HepG2 (cell line): ENCODE results near the gene SRRT. TPM values are rescaled to one million over a fixed set of nuclear protein-coding genes. Genes with fewer than 3 reads are reported as not detected.

ENCODE experiments used
- ATAC-seq: fragments of 200-7000 bp; cut with Tn5 transposase; 3 replicates; pipeline ENCODE4 v1.9.1; 2020; ENCODE audit warnings: mild to moderate bottlenecking, moderate library complexity
- BruUV-seq: library from RNA; stranded (reverse); fragments of 400-500 nt; replicated peaks from 2 replicates; lab custom pipeline; 2021; lab: Mats Ljungman, UMichigan
- CTCF ChIA-PET: fragments of 300-600 bp; formaldehyde crosslinking; extraction: SDS; loops from one replicate; lab custom pipeline; 2021; ENCODE audit warnings: low total read pairs, inconsistent platforms, low intra/inter-chr PET ratio; lab: Yijun Ruan, JAX
- POLR2A ChIA-PET: fragments of 350-600 bp; sonication (Branson Sonifier 250); formaldehyde crosslinking; loops from one replicate; lab custom pipeline; 2020; ENCODE audit warnings: antibody characterized with exemption, inconsistent platforms; lab: Yijun Ruan, JAX
- DNase-seq: peaks from one replicate; pipeline ENCODE4 v3.0.0-alpha.2; 2015; ENCODE audit warnings: low spot score
- FAIRE-seq: peaks from 3 replicates; lab custom pipeline; 2011; peaks lifted over from hg19 to GRCh38; lab: Jason Lieb, UNC
- H2AFZ ChIP-seq: one replicate; pipeline ENCODE4 v1.6.1; 2011; ENCODE audit warnings: low read length, inconsistent platforms
- H3K27ac ChIP-seq: fragments of 300-600 bp; 3 replicates; pipeline ENCODE4 v1.8.0; 2011; ENCODE audit warnings: mixed run types, mild to moderate bottlenecking, mixed read lengths, low read length, inconsistent platforms; ENCODE audit not compliant: insufficient read depth; ENCODE audit errors: extremely low read length
- H3K27me3 ChIP-seq, 2 experiments: fragments of 200-600 bp in 1 of 2; 2 replicates in 1 of 2; 3 replicates in 1 of 2; pipeline versions ENCODE4 v1.6.0 to v1.8.0; 2011; ENCODE audit warnings: low read length in 2 of 2, mild to moderate bottlenecking in 2 of 2, moderate library complexity in 2 of 2, inconsistent platforms in 1 of 2; ENCODE audit not compliant: insufficient read depth in 2 of 2, control insufficient read depth in 1 of 2
- H3K36me3 ChIP-seq, 2 experiments: fragments of 200-600 bp in 1 of 2; replicated peaks in 1 of 2; 2 replicates in 1 of 2; 3 replicates in 1 of 2; pipeline versions ENCODE4 v1.5.1 to v1.8.0; 2011; ENCODE audit warnings: low read length in 2 of 2, inconsistent platforms in 1 of 2; ENCODE audit not compliant: insufficient read depth in 2 of 2, control insufficient read depth in 1 of 2
- H3K4me1 ChIP-seq: 2 replicates; pipeline ENCODE4 v1.5.1; 2012; ENCODE audit warnings: low read length, inconsistent platforms; ENCODE audit not compliant: insufficient read depth
- H3K4me2 ChIP-seq: 2 replicates; pipeline ENCODE4 v1.6.0; 2011; ENCODE audit warnings: low read depth, low read length, inconsistent platforms
- H3K4me3 ChIP-seq, 3 experiments: fragments of 200-600 bp in 1 of 3; sonication (generic), shearing (Covaris generic) in 1 of 3; replicated peaks in 1 of 3; 2 replicates each; pipeline ENCODE4 v1.5.1; 2011 to 2016; ENCODE audit warnings: low read length in 3 of 3, inconsistent platforms in 2 of 3, low read depth in 2 of 3, mild to moderate bottlenecking in 2 of 3, control low read depth in 1 of 3, mixed read lengths in 1 of 3; ENCODE audit not compliant: insufficient read depth in 1 of 3
- H3K79me2 ChIP-seq: one replicate; pipeline ENCODE4 v1.6.1; 2011; ENCODE audit warnings: low read length, inconsistent platforms; ENCODE audit not compliant: insufficient read depth
- H3K9ac ChIP-seq: 2 replicates; pipeline ENCODE4 v1.6.0; 2011; ENCODE audit warnings: mild to moderate bottlenecking, low read depth, low read length, inconsistent platforms; ENCODE audit not compliant: insufficient read depth
- H3K9me3 ChIP-seq: 2 replicates; pipeline ENCODE4 v1.5.1; 2012; ENCODE audit warnings: mild to moderate bottlenecking, low read length
- H4K20me1 ChIP-seq: 2 replicates; pipeline ENCODE4 v1.6.0; 2011; ENCODE audit warnings: inconsistent platforms, mild to moderate bottlenecking, low read length, moderate library complexity; ENCODE audit not compliant: insufficient read depth
- ARNTL ChIP-seq: sonication (generic); formaldehyde crosslinking; IDR thresholded peaks from 2 replicates; pipeline ENCODE4 v1.4.0; 2020; ENCODE audit warnings: mild to moderate bottlenecking, missing genetic modification reagents
- EP300 ChIP-seq, 3 experiments: sonication (generic) in 1 of 3; formaldehyde crosslinking in 1 of 3; IDR thresholded peaks; 2 replicates each; pipeline versions ENCODE4 v1.5.1 to v1.6.1; 2011 to 2020; ENCODE audit warnings: low read depth in 2 of 3, low read length in 2 of 3, borderline replicate concordance in 1 of 3, improper control_type of control experiment in 1 of 3, mild to moderate bottlenecking in 1 of 3, missing genetic modification reagents in 1 of 3, moderate library complexity in 1 of 3
- HNF4A ChIP-seq: sonication (generic); formaldehyde crosslinking; IDR thresholded peaks from 2 replicates; pipeline ENCODE4 v1.4.0; 2020; ENCODE audit warnings: missing genetic modification reagents
- MYC ChIP-seq: sonication (generic); formaldehyde crosslinking; IDR thresholded peaks from 2 replicates; pipeline ENCODE4 v1.9.0; 2021; ENCODE audit warnings: missing genetic modification reagents, borderline replicate concordance
- PITX1 ChIP-seq: sonication (generic); formaldehyde crosslinking; IDR thresholded peaks from 2 replicates; pipeline ENCODE4 v1.5.1; 2020; ENCODE audit warnings: mild to moderate bottlenecking, missing genetic modification reagents
- SALL1 ChIP-seq: sonication (generic); formaldehyde crosslinking; IDR thresholded peaks from 2 replicates; pipeline ENCODE4 v1.8.0; 2022; ENCODE audit warnings: mild to moderate bottlenecking, missing genetic modification reagents
- SAP130 ChIP-seq: IDR thresholded peaks from 2 replicates; pipeline ENCODE4 v1.6.1; 2016; ENCODE audit warnings: low read depth
- TCF7L2 ChIP-seq: IDR thresholded peaks from 2 replicates; pipeline ENCODE4 v1.6.1; 2011; ENCODE audit warnings: mild to moderate bottlenecking, low read depth, low read length, moderate library complexity
- ZNF292 ChIP-seq: sonication (generic); formaldehyde crosslinking; IDR thresholded peaks from 2 replicates; pipeline ENCODE4 v1.8.1; 2022; ENCODE audit warnings: mild to moderate bottlenecking, low read depth, missing genetic modification reagents, borderline replicate concordance
- ZNF772 ChIP-seq: sonication (generic); formaldehyde crosslinking; IDR thresholded peaks from 2 replicates; pipeline ENCODE4 v1.5.0; 2020; ENCODE audit warnings: mild to moderate bottlenecking, missing genetic modification reagents
- WGBS: methylation state at CpG from one replicate; pipeline ENCODE4 v1.1.6; 2017; ENCODE audit warnings: low lambda C conversion rate; 5-methylcytosine and 5-hydroxymethylcytosine counted together
- in situ Hi-C: cut with HindIII; loops from 2 replicates; pipeline ENCODE4 v1.10.0; 2017; ENCODE audit warnings: low pct_unique_long_range_greater_than_20kb; ENCODE audit not compliant: extremely low pct_ligation_motif_present
- intact Hi-C: fragments of 100-400 bp; cut with micrococcal nuclease; formaldehyde crosslinking; loops from one replicate; pipeline ENCODE4 v1.10.0; 2022; ENCODE audit not compliant: unreplicated experiment
- polyA plus RNA-seq, 8 experiments: library from polyadenylated mRNA; depleted of rRNA in 3 of 8; stranded (reverse) in 7 of 8; unstranded in 1 of 8; fragments of >200 nt; fragmentation: Illumina TruSeq in 4 of 8; extraction: Trizol in 4 of 8; gene quantifications; 2 replicates each; pipeline versions ENCODE4 v1.2.1 to v1.2.3, GENCODE V29; 2011 to 2016; ENCODE audit warnings: low read depth in 4 of 8, missing spikeins in 1 of 8, mixed read lengths in 1 of 8; ENCODE audit not compliant: insufficient read depth in 1 of 8
- total RNA-seq, 5 experiments: library from RNA; depleted of rRNA; stranded (reverse); fragments of >200 nt; fragmentation: Illumina TruSeq; extraction: Trizol; gene quantifications; 2 replicates each; pipeline ENCODE4 v1.2.3, GENCODE V29; 2016; ENCODE audit warnings: low read depth in 1 of 5
- TF ChIP-seq, protein P1 (sequence below): sonication (generic); formaldehyde crosslinking; IDR thresholded peaks from 2 replicates; pipeline ENCODE4 v1.9.0; 2022; ENCODE audit warnings: low read depth, missing genetic modification reagents

SRRT gene
- total and polyA plus RNA-seq, 2 of the 13 experiments (the other 11 are each of a cell fraction or from before 2014, with no cell fraction given) = 26.2 to 106 TPM

DNA sequence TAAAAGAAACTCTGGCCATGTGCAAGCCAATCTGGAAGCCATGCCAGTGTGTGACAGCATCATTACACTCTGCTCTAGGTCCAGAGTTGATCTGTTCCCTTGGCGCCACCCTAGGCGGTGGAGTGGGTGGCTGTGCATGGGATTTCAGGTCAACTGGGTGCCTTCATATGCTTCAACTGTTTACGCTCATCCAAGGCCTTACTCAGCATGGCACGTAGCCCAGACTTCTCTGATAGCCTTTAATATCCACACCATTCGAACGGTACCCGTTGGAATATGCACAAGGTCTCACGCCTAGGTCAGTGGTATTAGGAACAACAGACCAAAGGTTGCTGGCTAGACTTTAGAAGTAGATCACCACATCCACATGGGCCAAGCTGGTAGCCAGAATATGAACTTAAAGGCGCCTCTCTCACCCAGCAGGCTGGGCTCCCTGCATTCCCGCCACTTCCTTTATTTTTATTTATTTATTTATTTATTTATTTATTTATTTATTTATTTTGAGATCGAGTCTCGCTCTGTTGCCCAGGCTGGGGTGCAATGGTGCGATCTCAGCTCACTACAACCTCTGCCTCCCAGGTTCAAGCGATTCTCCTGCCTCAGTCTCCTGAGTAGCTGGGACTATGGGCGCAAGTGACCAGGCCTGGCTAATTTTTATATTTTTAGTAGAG is 39.4 kb downstream of the SRRT start:
- no peak overlapping the region for H3K4me3 ChIP-seq
- CTCF ChIA-PET = no interaction called here
- H4K20me1 ChIP-seq = no peaks in the 10 kb centered on the region
- H3K27ac ChIP-seq = no peak overlapping the region
- intact Hi-C loops (no loop called here), in situ Hi-C loops (no loop called here)
- no peaks in the 10 kb centered on the region for H3K36me3 ChIP-seq
- no peaks in the 10 kb centered on the region for H3K9me3 ChIP-seq
- H3K4me1 ChIP-seq = peaks cover 19% of the 10 kb centered on the region
- TF ChIP-seq, protein P1, sequence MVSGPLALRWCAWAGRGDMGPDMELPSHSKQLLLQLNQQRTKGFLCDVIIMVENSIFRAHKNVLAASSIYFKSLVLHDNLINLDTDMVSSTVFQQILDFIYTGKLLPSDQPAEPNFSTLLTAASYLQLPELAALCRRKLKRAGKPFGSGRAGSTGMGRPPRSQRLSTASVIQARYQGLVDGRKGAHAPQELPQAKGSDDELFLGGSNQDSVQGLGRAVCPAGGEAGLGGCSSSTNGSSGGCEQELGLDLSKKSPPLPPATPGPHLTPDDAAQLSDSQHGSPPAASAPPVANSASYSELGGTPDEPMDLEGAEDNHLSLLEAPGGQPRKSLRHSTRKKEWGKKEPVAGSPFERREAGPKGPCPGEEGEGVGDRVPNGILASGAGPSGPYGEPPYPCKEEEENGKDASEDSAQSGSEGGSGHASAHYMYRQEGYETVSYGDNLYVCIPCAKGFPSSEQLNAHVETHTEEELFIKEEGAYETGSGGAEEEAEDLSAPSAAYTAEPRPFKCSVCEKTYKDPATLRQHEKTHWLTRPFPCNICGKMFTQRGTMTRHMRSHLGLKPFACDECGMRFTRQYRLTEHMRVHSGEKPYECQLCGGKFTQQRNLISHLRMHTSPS (CRISPR knock-in tag) = 0 out of 2 replicates have a peak, but pooled peaks have one; percentile 24
- TF ChIP-seq MYC (peak; percentile 26; the same call in 1 of the 2 replicates), SALL1 (CRISPR knock-in tag) (peak; percentile 35; the same call in 1 of the 2 replicates), EP300 (IDR thresholded peaks at IDR 0.05; ENCODE audit: low read depth in 2 of 2, low read length in 2 of 2) (no peak), EP300 (CRISPR knock-in tag; IDR thresholded peaks at IDR 0.05; ENCODE audit: borderline replicate concordance) (no peak), SAP130 (CRISPR knock-in tag) (0 out of 2 replicates have a peak, but pooled peaks have one; percentile 16), ARNTL (CRISPR knock-in tag) (0 out of 2 replicates have a peak, but pooled peaks have one; percentile 12), ZNF292 (CRISPR knock-in tag) (peak; percentile 25; the same call in 1 of the 2 replicates), HNF4A (peak; percentile 59; the same call in 1 of the 2 replicates), PITX1 (CRISPR knock-in tag) (0 out of 2 replicates have a peak, but pooled peaks have one; percentile 23), ZNF772 (CRISPR knock-in tag) (no peak), TCF7L2 (no peak)
- ATAC-seq (peak; percentile 85), DNase-seq (peak; percentile 32), FAIRE-seq (no peak)
- WGBS = 60% methylated on average over 10 of the region's 15 CpGs
- BruUV-seq = no TSS peak
- H3K27me3 ChIP-seq = no peaks in the 10 kb centered on the region
- POLR2A ChIA-PET = no interaction called here
- no peaks in the 10 kb centered on the region for H3K79me2 ChIP-seq
- no peak overlapping the region for H2AFZ ChIP-seq
- peak overlapping the region; percentile 2; the same call in 1 of the 2 replicates for H3K4me2 ChIP-seq
- H3K9ac ChIP-seq = no peak overlapping the region
